Thoracic aorta (tissue), 2 donors: ENCODE data around the gene MEI1. TPM values are rescaled to one million over a fixed set of nuclear protein-coding genes. Genes with fewer than 3 reads are reported as not detected.

Experiments
- ATAC-seq: fragments of 150-250 bp; one replicate; pipeline ENCODE4 v1.8.0; 2017; ENCODE audit warnings: low read depth; ENCODE audit not compliant: insufficient number of reproducible peaks, low FRiP score
- DNase-seq: peaks from one replicate; pipeline ENCODE4 v3.0.0-alpha.2; 2020; ENCODE audit warnings: low spot score
- H3K27ac ChIP-seq, 2 donors: fragments of 200-600 bp; sonication (generic); 1 replicate in 1 of 2; 2 replicates in 1 of 2; pipeline ENCODE4 v1.5.1; 2016; ENCODE audit warnings: mild to moderate bottlenecking in 2 of 2, moderate library complexity in 2 of 2
- H3K27me3 ChIP-seq: fragments of 200-600 bp; sonication (generic); replicated peaks from 2 replicates; pipeline ENCODE4 v1.6.0; 2016; ENCODE audit warnings: mild to moderate bottlenecking; ENCODE audit not compliant: insufficient read depth
- H3K36me3 ChIP-seq: fragments of 200-600 bp; sonication (generic); one replicate; pipeline ENCODE4 v1.5.1; 2016
- H3K4me1 ChIP-seq, 2 donors: fragments of 200-600 bp; sonication (generic); 1 replicate in 1 of 2; 2 replicates in 1 of 2; pipeline versions ENCODE4 v1.5.1 to v1.6.0; 2016; ENCODE audit warnings: low read depth in 2 of 2, mild to moderate bottlenecking in 1 of 2; ENCODE audit not compliant: control insufficient read depth in 1 of 2
- H3K4me3 ChIP-seq: fragments of 200-600 bp; sonication (generic); 2 replicates; pipeline ENCODE4 v1.5.1; 2016; ENCODE audit warnings: mild to moderate bottlenecking
- H3K9me3 ChIP-seq: fragments of 200-600 bp; sonication (generic); 2 replicates; pipeline ENCODE4 v1.5.1; 2016
- CTCF ChIP-seq: fragments of 200-600 bp; sonication (generic); IDR thresholded peaks from one replicate; pipeline ENCODE4 v1.5.1; 2019; ENCODE audit warnings: antibody characterized with exemption
- total RNA-seq, 2 donors: library from RNA; depleted of rRNA; stranded (reverse); fragments of >200 nt; gene quantifications; one replicate each; pipeline versions ENCODE4 v1.1.0 to v1.2.3, GENCODE V29; 2016

MEI1 gene
- total RNA-seq, 2 donors from 2014 or later: 1.8 to 3.8 TPM

DNA sequence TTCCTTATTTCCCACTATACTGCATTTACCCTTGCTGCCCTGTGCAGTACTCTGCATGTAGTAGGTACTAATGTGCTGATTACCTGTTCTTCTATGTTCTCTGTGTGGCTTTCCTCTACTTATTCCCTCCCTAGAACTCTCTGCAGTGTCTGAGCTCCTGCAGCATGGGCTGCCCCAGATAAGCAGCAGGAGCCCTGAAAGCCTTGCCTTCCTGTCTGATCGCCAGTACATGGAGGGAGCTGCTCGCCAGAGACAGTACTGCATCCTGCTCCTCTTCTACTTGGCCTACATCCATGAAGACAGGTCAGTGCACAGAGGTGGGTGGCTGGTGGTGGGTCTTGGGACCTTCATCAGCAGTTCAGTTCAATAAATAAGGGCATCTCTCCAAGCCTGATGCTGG, 58.9 kb downstream of the MEI1 start:
- no peaks in the 10 kb centered on the region for H3K36me3 ChIP-seq
- no peak overlapping the region for H3K4me3 ChIP-seq
- DNase-seq (no peak), ATAC-seq (no peak)
- no peaks in the 10 kb centered on the region for H3K27me3 ChIP-seq
- no peak for TF ChIP-seq CTCF
- no peaks in the 10 kb centered on the region for H3K4me1 ChIP-seq
- no peaks in the 10 kb centered on the region for H3K9me3 ChIP-seq
- no peak overlapping the region for H3K27ac ChIP-seq

DNA sequence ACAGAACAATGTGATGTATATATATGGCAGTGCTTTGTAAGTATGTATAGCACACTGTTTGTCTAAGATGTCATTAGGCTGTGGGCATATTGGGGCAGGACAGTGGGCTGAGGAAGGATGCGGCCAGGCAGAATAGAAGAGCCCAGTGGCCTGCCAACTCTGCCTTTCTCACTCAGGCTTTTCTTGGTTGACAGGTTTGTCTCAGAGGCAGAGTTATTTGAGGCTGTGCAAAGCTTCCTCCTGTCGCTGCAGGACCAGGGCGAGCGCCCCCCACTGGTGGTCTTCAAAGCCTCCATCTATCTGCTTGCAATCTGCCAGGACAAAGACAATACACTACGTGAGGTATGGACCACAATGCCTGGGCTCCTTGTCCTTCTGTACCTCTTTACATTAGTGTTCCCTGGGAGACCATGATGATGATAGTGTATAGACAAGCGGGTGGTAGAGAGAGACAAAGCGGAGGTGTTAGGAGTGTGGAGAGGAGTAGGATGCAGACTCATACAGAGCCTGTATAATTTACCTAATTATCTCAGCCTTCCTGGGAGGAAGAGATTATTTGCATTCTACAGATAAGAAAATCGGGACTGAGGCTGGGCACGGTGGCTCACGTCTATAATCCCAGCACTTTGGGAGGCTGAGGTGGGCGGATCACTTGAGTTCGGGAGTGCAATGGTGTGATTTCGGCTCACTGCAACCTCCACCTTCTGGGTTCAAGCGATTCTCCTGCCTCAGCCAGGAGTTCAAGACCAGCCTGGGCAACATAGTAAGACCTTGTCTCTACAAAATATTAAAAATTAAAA, 63.9 kb downstream of the MEI1 start:
- no peak for ATAC-seq

GRCh38 chr22:41766476-41766875, 67.2 kb downstream of the MEI1 start:
- Histone ChIP-seq H3K9me3 (no peaks in the 10 kb centered on the region), H3K27me3 (no peaks in the 10 kb centered on the region), H3K4me1 (no peaks in the 10 kb centered on the region), H3K4me3 (no peak overlapping the region), H3K36me3 (no peaks in the 10 kb centered on the region), H3K27ac (no peak overlapping the region)
- TF ChIP-seq CTCF: no peak
- ATAC-seq: no peak
- no peak for DNase-seq

More for the DNA sequence above, 63.9 kb downstream of the MEI1 start:
- no peaks in the 10 kb centered on the region for H3K4me1 ChIP-seq
- no peak overlapping the region for H3K4me3 ChIP-seq
- no peak overlapping the region for H3K27ac ChIP-seq
- DNase-seq: no peak
- H3K27me3 ChIP-seq: no peaks in the 10 kb centered on the region
- no peak for TF ChIP-seq CTCF
- no peaks in the 10 kb centered on the region for H3K9me3 ChIP-seq
- no peaks in the 10 kb centered on the region for H3K36me3 ChIP-seq

DNA sequence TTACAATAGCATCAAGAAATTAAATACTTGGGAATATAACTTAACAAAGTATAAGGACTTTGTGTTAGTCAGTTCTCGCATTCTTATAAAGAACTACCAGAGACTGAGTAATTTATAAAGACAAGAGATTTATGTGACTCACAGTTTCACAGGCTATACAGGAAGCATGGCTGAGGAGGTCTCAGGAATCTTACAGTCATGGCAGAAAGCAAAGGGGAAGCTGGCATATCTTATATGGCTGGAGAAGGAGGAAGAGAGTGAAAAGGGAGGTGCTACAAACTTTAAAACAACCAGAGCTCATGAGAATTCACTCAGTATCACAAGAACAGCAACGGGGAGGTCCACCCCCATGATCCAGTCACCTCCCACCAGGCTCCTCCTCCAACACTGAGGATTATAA, 69.1 kb downstream of the MEI1 start:
- H3K4me3 ChIP-seq: no peak overlapping the region
- H3K9me3 ChIP-seq: no peaks in the 10 kb centered on the region
- ATAC-seq: no peak
- DNase-seq: no peak
- no peak overlapping the region for H3K27ac ChIP-seq
- no peaks in the 10 kb centered on the region for H3K4me1 ChIP-seq
- no peak for TF ChIP-seq CTCF
- no peaks in the 10 kb centered on the region for H3K27me3 ChIP-seq
- H3K36me3 ChIP-seq: no peaks in the 10 kb centered on the region

- Histone ChIP-seq H3K27ac (no peak overlapping the region), H3K36me3 (no peaks in the 10 kb centered on the region), H3K4me3 (no peak overlapping the region), H3K9me3 (no peaks in the 10 kb centered on the region), H3K27me3 (no peaks in the 10 kb centered on the region), H3K4me1 (no peaks in the 10 kb centered on the region)
- TF ChIP-seq CTCF: no peak
- no peak for DNase-seq
- ATAC-seq: no peak
Observed at GRCh38 chr22:41770715-41771468, 71.6 kb downstream of the MEI1 start.
